ENCODE measurements around the gene ZNF774.

Gene ZNF774

GRCh38 chr15:90386221-90386620 lies 34.1 kb downstream of the ZNF774 start:
- Histone ChIP-seq H2BK15ac (ENCODE audit: low read length) (no peak overlapping the region), H3K4me3 (ENCODE audit: low read length in 2 of 2) (no peak overlapping the region), H3K4ac (ENCODE audit: low read length) (no peak overlapping the region), H2AK5ac (ENCODE audit: low read depth, low read length) (no peak overlapping the region), H4K8ac (ENCODE audit: low read depth, low read length) (no peak overlapping the region), H2AFZ (ENCODE audit: low read length) (peak overlapping the region; percentile 35), H2BK120ac (ENCODE audit: low read depth, low read length) (no peak overlapping the region), H2BK12ac (ENCODE audit: low read length) (no peak overlapping the region), H3K9me3 (replicated peaks in 1 of 2; ENCODE audit: control insufficient read depth in 2 of 2, insufficient read depth in 1 of 2, low read depth in 1 of 2, low read length in 2 of 2) (no peaks in the 10 kb centered on the region), H3K27ac (replicated peaks; ENCODE audit: low read length) (no peak overlapping the region), H3K4me2 (ENCODE audit: insufficient read depth, low read length, poor library complexity, severe bottlenecking) (no peak overlapping the region), H4K91ac (ENCODE audit: low read depth, low read length, poor library complexity) (no peak overlapping the region), H3K4me1 (ENCODE audit: control insufficient read depth in 2 of 2, insufficient read depth in 1 of 2, low read depth in 1 of 2, low read length in 2 of 2) (peaks cover 0 to 4% of the 10 kb centered on the region in 2 donors), H3K23ac (ENCODE audit: low read depth, low read length, poor library complexity) (no peak overlapping the region), H3K14ac (ENCODE audit: low read length) (no peak overlapping the region), H3K27me3 (ENCODE audit: control insufficient read depth in 3 of 3, insufficient read depth in 3 of 3, low read depth in 1 of 3, low read length in 3 of 3) (no peaks in the 10 kb centered on the region), H3K36me3 (replicated peaks in 1 of 2; ENCODE audit: control insufficient read depth in 2 of 2, insufficient read depth in 2 of 2, low read length in 2 of 2) (peaks cover 0 to 9% of the 10 kb centered on the region in 2 donors), H3K18ac (ENCODE audit: low read length) (no peak overlapping the region), H3K79me1 (ENCODE audit: low read depth, low read length) (peaks cover 2% of the 10 kb centered on the region), H2BK5ac (ENCODE audit: low read length) (no peak overlapping the region), H3K9ac (ENCODE audit: low read depth, low read length, poor library complexity) (no peak overlapping the region)
- no peak for DNase-seq (ENCODE audit: low spot score)
- whole genome bisulfite sequencing, 2 donors (ENCODE audit: extremely low coverage in 2 of 2, insufficient read length in 2 of 2, insufficient replicate concordance in 1 of 2), result no CpG with 5 or more reads among the region's 2 CpGs

- peak; percentile 95 for DNase-seq (ENCODE audit: low spot score)
- H3K18ac ChIP-seq (ENCODE audit: low read length), result peak within 1 kb of the TSS; percentile 94
- peak within 1 kb of the TSS; percentile 91 to 95 for H3K4me3 ChIP-seq (ENCODE audit: low read length in 2 of 2)
- peak within 1 kb of the TSS; percentile 80 for H3K4me2 ChIP-seq (ENCODE audit: insufficient read depth, low read length, poor library complexity, severe bottlenecking)
- H2BK12ac ChIP-seq (ENCODE audit: low read length), result peak within 1 kb of the TSS; percentile 4
- H3K9ac ChIP-seq (ENCODE audit: low read depth, low read length, poor library complexity), result peak within 1 kb of the TSS; percentile 88
- H3K4me1 ChIP-seq (ENCODE audit: control insufficient read depth in 2 of 2, insufficient read depth in 1 of 2, low read depth in 1 of 2, low read length in 2 of 2), result peaks cover 0 to 4% of the 10 kb centered on the region in 2 donors
- no peak within 1 kb of the TSS for H2AK5ac ChIP-seq (ENCODE audit: low read depth, low read length)
- H2AFZ ChIP-seq (ENCODE audit: low read length), result peak within 1 kb of the TSS; percentile 86
- peak within 1 kb of the TSS; percentile 65 for H4K8ac ChIP-seq (ENCODE audit: low read depth, low read length)
- no peaks in the 10 kb centered on the region for H3K27me3 ChIP-seq (ENCODE audit: control insufficient read depth in 3 of 3, insufficient read depth in 3 of 3, low read depth in 1 of 3, low read length in 3 of 3)
- H3K27ac ChIP-seq (replicated peaks; ENCODE audit: low read length), result peak within 1 kb of the TSS; percentile 76
- peak within 1 kb of the TSS; percentile 83 for H2BK5ac ChIP-seq (ENCODE audit: low read length)
- H2BK120ac ChIP-seq (ENCODE audit: low read depth, low read length), result no peak within 1 kb of the TSS
- H4K91ac ChIP-seq (ENCODE audit: low read depth, low read length, poor library complexity), result no peak within 1 kb of the TSS
- peak within 1 kb of the TSS; percentile 99 for H3K23ac ChIP-seq (ENCODE audit: low read depth, low read length, poor library complexity)
- no CpG with 5 or more reads among the region's 62 CpGs for WGBS, 2 donors (ENCODE audit: extremely low coverage in 2 of 2, insufficient read length in 2 of 2, insufficient replicate concordance in 1 of 2)
- no peaks in the 10 kb centered on the region for H3K9me3 ChIP-seq (replicated peaks in 1 of 2; ENCODE audit: control insufficient read depth in 2 of 2, insufficient read depth in 1 of 2, low read depth in 1 of 2, low read length in 2 of 2)
- no peak within 1 kb of the TSS for H2BK15ac ChIP-seq (ENCODE audit: low read length)
- H3K14ac ChIP-seq (ENCODE audit: low read length), result peak within 1 kb of the TSS; percentile 71
- H3K79me1 ChIP-seq (ENCODE audit: low read depth, low read length), result peaks cover 2% of the 10 kb centered on the region
- no peak within 1 kb of the TSS for H3K4ac ChIP-seq (ENCODE audit: low read length)
- H3K36me3 ChIP-seq (replicated peaks in 1 of 2; ENCODE audit: control insufficient read depth in 2 of 2, insufficient read depth in 2 of 2, low read length in 2 of 2), result peaks cover 0 to 25% of the 10 kb centered on the region in 2 donors
These were observed 35.7 kb downstream of the ZNF774 start, which contains the start of gene IQGAP1 for GRCh38 chr15:90387534-90388461. Gene IQGAP1 (plus strand): TSS chr15:90388242. CDS start chr15:90388342, 100 bp downstream.

- Histone ChIP-seq H2BK5ac (ENCODE audit: low read length) (peak overlapping the region; percentile 83), H3K23ac (ENCODE audit: low read depth, low read length, poor library complexity) (no peak overlapping the region), H2AK5ac (ENCODE audit: low read depth, low read length) (no peak overlapping the region), H3K27ac (replicated peaks; ENCODE audit: low read length) (peak overlapping the region; percentile 76), H3K4me3 (ENCODE audit: low read length in 2 of 2) (peak overlapping the region; percentile 91 to 95), H4K91ac (ENCODE audit: low read depth, low read length, poor library complexity) (no peak overlapping the region), H2AFZ (ENCODE audit: low read length) (peak overlapping the region; percentile 86), H3K9ac (ENCODE audit: low read depth, low read length, poor library complexity) (peak overlapping the region; percentile 88), H3K14ac (ENCODE audit: low read length) (peak overlapping the region; percentile 71), H3K18ac (ENCODE audit: low read length) (peak overlapping the region; percentile 94), H3K36me3 (replicated peaks in 1 of 2; ENCODE audit: control insufficient read depth in 2 of 2, insufficient read depth in 2 of 2, low read length in 2 of 2) (peaks cover 0 to 33% of the 10 kb centered on the region in 2 donors), H3K9me3 (replicated peaks in 1 of 2; ENCODE audit: control insufficient read depth in 2 of 2, insufficient read depth in 1 of 2, low read depth in 1 of 2, low read length in 2 of 2) (no peaks in the 10 kb centered on the region), H2BK12ac (ENCODE audit: low read length) (no peak overlapping the region), H2BK120ac (ENCODE audit: low read depth, low read length) (no peak overlapping the region), H3K4me1 (ENCODE audit: control insufficient read depth in 2 of 2, insufficient read depth in 1 of 2, low read depth in 1 of 2, low read length in 2 of 2) (peaks cover 0 to 4% of the 10 kb centered on the region in 2 donors), H3K27me3 (ENCODE audit: control insufficient read depth in 3 of 3, insufficient read depth in 3 of 3, low read depth in 1 of 3, low read length in 3 of 3) (no peaks in the 10 kb centered on the region), H4K8ac (ENCODE audit: low read depth, low read length) (no peak overlapping the region), H3K79me1 (ENCODE audit: low read depth, low read length) (peaks cover 2% of the 10 kb centered on the region), H3K4me2 (ENCODE audit: insufficient read depth, low read length, poor library complexity, severe bottlenecking) (peak overlapping the region; percentile 58), H3K4ac (ENCODE audit: low read length) (no peak overlapping the region), H2BK15ac (ENCODE audit: low read length) (no peak overlapping the region)
- WGBS, 2 donors (ENCODE audit: extremely low coverage in 2 of 2, insufficient read length in 2 of 2, insufficient replicate concordance in 1 of 2), result no CpG with 5 or more reads among the region's 52 CpGs
- peak; percentile 35 for DNase-seq (ENCODE audit: low spot score)
These were observed 36.6 kb downstream of the ZNF774 start for GRCh38 chr15:90388462-90389380.
